H1 (cell line): ENCODE data around the gene ARHGEF2. TPM values are rescaled to one million over a fixed set of nuclear protein-coding genes. Genes with fewer than 3 reads are reported as not detected.

Experiments used
- CTCF ChIA-PET: fragments of 300-600 bp; sonication (Branson Sonifier 250); formaldehyde crosslinking; loops from one replicate; lab custom pipeline; 2021; ENCODE audit not compliant: partially characterized antibody; lab: Charles Lee
- POLR2A ChIA-PET: fragments of 300-600 bp; sonication (Branson Sonifier 250); formaldehyde crosslinking; loops from one replicate; lab custom pipeline; 2021; ENCODE audit warnings: inconsistent platforms; ENCODE audit not compliant: partially characterized antibody; lab: Charles Lee
- DNase-seq, 2 experiments: peaks; one replicate each; pipeline versions ENCODE4 v3.0.0 to v3.0.0-alpha.2; 2010 to 2022; ENCODE audit warnings: low spot score in 2 of 2, low read depth in 1 of 2, mixed read lengths in 1 of 2
- FAIRE-seq: peaks from 2 replicates; lab custom pipeline; 2011; peaks lifted over from hg19 to GRCh38; lab: Jason Lieb, UNC
- H2AFZ ChIP-seq: 2 replicates; pipeline ENCODE4 v1.8.1; 2012; ENCODE audit warnings: low read length, inconsistent platforms
- H2AK5ac ChIP-seq: 2 replicates; pipeline ENCODE4 v1.6.1; 2013; ENCODE audit warnings: low read depth, low read length
- H2BK120ac ChIP-seq: replicated peaks from 2 replicates; pipeline ENCODE3; 2013; ENCODE audit warnings: low read depth, low read length, inconsistent platforms
- H2BK12ac ChIP-seq: 2 replicates; pipeline ENCODE4 v1.6.1; 2013; ENCODE audit warnings: low read depth, low read length
- H2BK15ac ChIP-seq: 2 replicates; pipeline ENCODE4 v1.6.1; 2013; ENCODE audit warnings: low read length
- H2BK20ac ChIP-seq: 2 replicates; pipeline ENCODE4 v1.6.1; 2013; ENCODE audit warnings: low read length
- H2BK5ac ChIP-seq: 2 replicates; pipeline ENCODE4 v1.6.1; 2013; ENCODE audit warnings: low read depth, low read length
- H3K14ac ChIP-seq: 2 replicates; pipeline ENCODE4 v1.6.1; 2013; ENCODE audit warnings: inconsistent platforms; ENCODE audit not compliant: insufficient read length
- H3K18ac ChIP-seq: 2 replicates; pipeline ENCODE4 v1.6.1; 2013; ENCODE audit warnings: low read length; ENCODE audit errors: extremely low read depth
- H3K23ac ChIP-seq: 2 replicates; pipeline ENCODE4 v1.6.1; 2013; ENCODE audit warnings: inconsistent platforms; ENCODE audit not compliant: insufficient read length
- H3K23me2 ChIP-seq: 2 replicates; pipeline ENCODE4 v1.6.1; 2013; ENCODE audit warnings: low read depth, low read length
- H3K27ac ChIP-seq: 2 replicates; pipeline ENCODE4 v1.6.1; 2011; ENCODE audit warnings: low read depth, low read length, inconsistent platforms
- H3K27me3 ChIP-seq, 4 experiments: replicated peaks in 1 of 4; 1 replicate in 1 of 4; 2 replicates in 3 of 4; pipeline versions ENCODE4 v1.6.1 to v1.8.1; 2011 to 2013; ENCODE audit warnings: low read length in 3 of 4, mild to moderate bottlenecking in 3 of 4, inconsistent platforms in 2 of 4, mixed read lengths in 2 of 4, moderate library complexity in 1 of 4; ENCODE audit not compliant: control insufficient read depth in 3 of 4, insufficient read depth in 3 of 4; ENCODE audit errors: extremely low read depth in 1 of 4
- H3K36me3 ChIP-seq, 4 experiments: 2 replicates each; pipeline versions ENCODE4 v1.6.1 to v1.8.1; 2011 to 2013; ENCODE audit warnings: mild to moderate bottlenecking in 4 of 4, low read length in 3 of 4, moderate library complexity in 2 of 4, control low read depth in 1 of 4, inconsistent platforms in 1 of 4; ENCODE audit not compliant: insufficient read depth in 4 of 4, control insufficient read depth in 2 of 4
- H3K4ac ChIP-seq: replicated peaks from 2 replicates; pipeline ENCODE3; 2013; ENCODE audit warnings: low read length, low read depth, mixed read lengths, inconsistent platforms; ENCODE audit not compliant: insufficient read length
- H3K4me1 ChIP-seq, 4 experiments: replicated peaks in 1 of 4; 1 replicate in 1 of 4; 2 replicates in 3 of 4; pipeline versions ENCODE4 v1.6.1 to v1.8.1; 2011 to 2013; ENCODE audit warnings: low read length in 3 of 4, inconsistent platforms in 2 of 4, mixed read lengths in 1 of 4; ENCODE audit not compliant: insufficient read depth in 4 of 4, control insufficient read depth in 3 of 4
- H3K4me2 ChIP-seq, 2 experiments: 2 replicates each; pipeline versions ENCODE4 v1.6.1 to v1.8.1; 2011 to 2013; ENCODE audit warnings: low read depth in 2 of 2, low read length in 2 of 2, control low read depth in 1 of 2, inconsistent platforms in 1 of 2, mild to moderate bottlenecking in 1 of 2; ENCODE audit not compliant: insufficient read depth in 1 of 2
- H3K4me3 ChIP-seq, 4 experiments: fragments of 200-600, 300-600 bp in 1 of 4; sonication (generic), shearing (Covaris generic), sonication (Bioruptor Twin) in 1 of 4; 2 replicates each; pipeline versions ENCODE4 v1.5.1 to v1.8.1; 2011 to 2016; ENCODE audit warnings: low read length in 4 of 4, low read depth in 3 of 4, control low read depth in 2 of 4, inconsistent platforms in 2 of 4, mild to moderate bottlenecking in 2 of 4, mixed read lengths in 1 of 4, moderate library complexity in 1 of 4; ENCODE audit not compliant: insufficient read depth in 2 of 4; ENCODE audit errors: extremely low read depth in 1 of 4
- H3K56ac ChIP-seq: replicated peaks from 2 replicates; pipeline ENCODE3; 2013; ENCODE audit warnings: low read depth, mild to moderate bottlenecking, mixed read lengths, low read length, inconsistent platforms; ENCODE audit not compliant: insufficient read length
- H3K79me1 ChIP-seq: 2 replicates; pipeline ENCODE4 v1.6.1; 2013; ENCODE audit warnings: low read depth, low read length, control low read depth
- H3K79me2 ChIP-seq, 2 experiments: 2 replicates each; pipeline versions ENCODE4 v1.6.1 to v1.8.1; 2012 to 2013; ENCODE audit warnings: low read length in 2 of 2, mild to moderate bottlenecking in 2 of 2, inconsistent platforms in 1 of 2; ENCODE audit not compliant: insufficient read depth in 2 of 2, control insufficient read depth in 1 of 2
- H3K9ac ChIP-seq, 4 experiments: replicated peaks in 1 of 4; 1 replicate in 1 of 4; 2 replicates in 3 of 4; pipeline versions ENCODE4 v1.6.1 to v1.8.1; 2011 to 2013; ENCODE audit warnings: low read depth in 3 of 4, low read length in 3 of 4, control low read depth in 2 of 4, mild to moderate bottlenecking in 2 of 4, moderate library complexity in 2 of 4, inconsistent platforms in 1 of 4; ENCODE audit errors: extremely low read depth in 1 of 4
- H3K9me3 ChIP-seq, 2 experiments: 2 replicates each; pipeline versions ENCODE4 v1.6.1 to v1.8.1; 2012 to 2013; ENCODE audit warnings: mild to moderate bottlenecking in 2 of 2, moderate library complexity in 2 of 2, control low read depth in 1 of 2, inconsistent platforms in 1 of 2, low read depth in 1 of 2, low read length in 1 of 2, mixed read lengths in 1 of 2; ENCODE audit not compliant: insufficient read depth in 2 of 2
- H4K20me1 ChIP-seq, 2 experiments: replicated peaks in 1 of 2; 2 replicates each; pipeline versions ENCODE3 to v1.8.1; 2011 to 2013; ENCODE audit warnings: inconsistent platforms in 2 of 2, low read length in 2 of 2, mild to moderate bottlenecking in 1 of 2; ENCODE audit not compliant: insufficient read depth in 2 of 2, control insufficient read depth in 1 of 2
- H4K5ac ChIP-seq: 2 replicates; pipeline ENCODE4 v1.6.1; 2013; ENCODE audit warnings: low read length, low read depth, mixed read lengths, inconsistent platforms; ENCODE audit not compliant: insufficient read length
- H4K8ac ChIP-seq: 2 replicates; pipeline ENCODE4 v1.8.0; 2013; ENCODE audit warnings: mild to moderate bottlenecking, moderate library complexity, low read length, inconsistent platforms; ENCODE audit not compliant: insufficient read depth; ENCODE audit errors: extremely low read depth
- H4K91ac ChIP-seq: replicated peaks from 2 replicates; pipeline ENCODE3; 2013; ENCODE audit warnings: low read length, mixed read lengths, inconsistent platforms; ENCODE audit not compliant: insufficient read length
- RBBP5 ChIP-seq: IDR thresholded peaks from 2 replicates; pipeline ENCODE4 v1.7.1; 2012; ENCODE audit warnings: low read depth, mild to moderate bottlenecking, inconsistent platforms, low read length, moderate library complexity, borderline replicate concordance
- TCF12 ChIP-seq: IDR thresholded peaks from 2 replicates; pipeline ENCODE4 v1.6.1; 2011; ENCODE audit warnings: low read depth, mild to moderate bottlenecking, low read length
- WGBS, 2 experiments: shearing (Covaris generic) in 1 of 2; methylation state at CpG; one replicate each; pipeline versions ENCODE4 v1.1.6 to v1.1.7; 2013 to 2015; ENCODE audit warnings: low lambda C conversion rate in 2 of 2, mixed read lengths in 2 of 2, inconsistent platforms in 1 of 2, low coverage in 1 of 2, missing lambda C conversion rate in 1 of 2; ENCODE audit not compliant: insufficient replicate concordance in 2 of 2, insufficient coverage in 1 of 2, insufficient read length in 1 of 2; ENCODE audit errors: extremely low coverage in 1 of 2, missing lambda C conversion rate in 1 of 2; 5-methylcytosine and 5-hydroxymethylcytosine counted together
- polyA plus RNA-seq, 7 experiments: library from polyadenylated mRNA; depleted of rRNA in 3 of 7; stranded (reverse) in 5 of 7; unstranded in 2 of 7; fragments of >200 nt in 5 of 7; fragments of 200-250 nt in 2 of 7; gene quantifications; 1 replicate in 5 of 7; 2 replicates in 1 of 7; 4 replicates in 1 of 7; pipeline versions ENCODE4 v1.2.1 to v1.2.3, GENCODE V29; 2011 to 2013; ENCODE audit warnings: missing spikeins in 2 of 7, mixed read lengths in 2 of 7
- total RNA-seq: library from RNA; stranded (reverse); fragmentation: NEBNext Ultra II Directional; extraction: Animal tissue kit (Norgen Biotek cat#: 25700); gene quantifications from 2 replicates; pipeline ENCODE4 v1.2.1, GENCODE V29; 2021
- TF ChIP-seq, protein P1 (sequence below): IDR thresholded peaks from 2 replicates; pipeline ENCODE4 v1.6.1; 2011; ENCODE audit warnings: low read depth, mild to moderate bottlenecking, low read length; ENCODE audit not compliant: insufficient read depth
- TF ChIP-seq, protein P2 (sequence below), 3 experiments: IDR thresholded peaks; 1 replicate in 2 of 3; 2 replicates in 1 of 3; pipeline versions ENCODE4 v1.5.1 to v1.6.1; 2011; ENCODE audit warnings: low read length in 3 of 3, mild to moderate bottlenecking in 3 of 3, inconsistent platforms in 2 of 3, low read depth in 1 of 3, moderate library complexity in 1 of 3; ENCODE audit not compliant: insufficient read depth in 1 of 3; ENCODE audit errors: control extremely low read depth in 1 of 3

Gene ARHGEF2
- total and polyA plus RNA-seq, 2 of the 8 experiments (the other 6 are each of a cell fraction or from before 2014, with no cell fraction given): 42.7 to 80.5 TPM

DNA sequence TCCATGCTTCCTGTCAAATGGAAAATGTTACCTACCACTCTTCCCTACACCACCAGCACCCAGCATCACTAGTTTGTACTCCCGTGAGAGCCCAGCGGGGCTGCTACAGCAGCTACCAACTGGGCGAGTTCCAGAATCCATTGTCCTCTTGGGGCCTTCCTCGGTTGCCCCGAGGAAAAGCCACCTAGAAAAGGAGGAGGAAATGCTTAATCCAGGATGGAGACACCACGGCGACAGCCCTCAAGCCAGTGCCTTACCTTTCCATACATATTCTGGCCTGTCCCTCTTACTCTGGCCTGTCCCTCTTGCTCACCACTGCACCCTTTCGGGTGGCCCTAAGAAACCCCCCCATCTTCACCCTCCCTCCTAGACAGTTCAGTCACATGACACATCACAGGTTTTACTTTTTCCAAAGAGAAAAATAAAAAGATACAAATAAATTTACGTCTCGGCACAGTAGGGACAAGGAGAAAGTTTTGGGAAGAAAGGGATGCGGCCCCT is 67.7 kb downstream of the ARHGEF2 start:
- H3K27me3 ChIP-seq: no peaks in the 10 kb centered on the region
- peaks cover 15 to 63% (median 31%) of the 10 kb centered on the region in 4 experiments for H3K36me3 ChIP-seq
- H2AK5ac ChIP-seq: no peak overlapping the region
- H3K4me3 ChIP-seq: peak overlapping the region; percentile 68 to 87 (median 74)
- no peak overlapping the region for H2BK15ac ChIP-seq
- WGBS, 2 experiments: 20% methylated on average over 9 of the region's 11 CpGs; no CpG with 5 or more reads in 1 of the 2 experiments
- H3K14ac ChIP-seq: no peak overlapping the region
- H3K9ac ChIP-seq: peak overlapping the region in 2 of 4 experiments; percentile 16 to 22; a peak in 6 of 7 replicates
- H2BK12ac ChIP-seq: no peak overlapping the region
- FAIRE-seq: no peak
- H3K56ac ChIP-seq: no peak overlapping the region
- H3K18ac ChIP-seq: no peak overlapping the region; the same call in 1 of the 2 replicates
- H3K4me2 ChIP-seq: peak overlapping the region; percentile 70 to 96
- H4K91ac ChIP-seq: no peak overlapping the region
- peak in 1 of 2 experiments; percentile 55 for DNase-seq
- H2BK5ac ChIP-seq: no peak overlapping the region
- no peak overlapping the region for H2AFZ ChIP-seq
- H3K23me2 ChIP-seq: peaks cover 3% of the 10 kb centered on the region; the same call in 1 of the 2 replicates
- no peak overlapping the region for H2BK20ac ChIP-seq
- no peak overlapping the region for H3K23ac ChIP-seq
- no peaks in the 10 kb centered on the region; the same call in 1 of the 2 replicates for H3K79me1 ChIP-seq
- H3K79me2 ChIP-seq: peaks cover 0 to 11% of the 10 kb centered on the region in 2 experiments; a peak in 1 of 4 replicates
- H3K9me3 ChIP-seq: no peaks in the 10 kb centered on the region
- H3K27ac ChIP-seq: no peak overlapping the region
- POLR2A ChIA-PET: interaction anchor here (0.7 to 1.9 kb wide), 8 partner anchors 12 to 136 kb away, joined by 3 to 5 read pairs (median 3); partner anchors contain the start of genes KHDC4 and SYT11
- CTCF ChIA-PET: interaction anchor here (1.1 kb wide), 1 partner anchor 57 kb away, joined by 3 read pairs; no protein-coding TSS in a partner anchor
- H4K5ac ChIP-seq: no peak overlapping the region
- peaks cover 0 to 3% (median 1%) of the 10 kb centered on the region in 4 experiments; a peak in 2 of 7 replicates for H3K4me1 ChIP-seq
- peaks cover 0 to 2% of the 10 kb centered on the region in 2 experiments for H4K20me1 ChIP-seq
- no peak overlapping the region for H4K8ac ChIP-seq
- H2BK120ac ChIP-seq: no peak overlapping the region
- TF ChIP-seq, protein P1, sequence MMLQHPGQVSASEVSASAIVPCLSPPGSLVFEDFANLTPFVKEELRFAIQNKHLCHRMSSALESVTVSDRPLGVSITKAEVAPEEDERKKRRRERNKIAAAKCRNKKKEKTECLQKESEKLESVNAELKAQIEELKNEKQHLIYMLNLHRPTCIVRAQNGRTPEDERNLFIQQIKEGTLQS: no peak
- TF ChIP-seq TCF12 (no peak), RBBP5 (peak; percentile 38; the same call in 1 of the 2 replicates)
- TF ChIP-seq, protein P2, sequence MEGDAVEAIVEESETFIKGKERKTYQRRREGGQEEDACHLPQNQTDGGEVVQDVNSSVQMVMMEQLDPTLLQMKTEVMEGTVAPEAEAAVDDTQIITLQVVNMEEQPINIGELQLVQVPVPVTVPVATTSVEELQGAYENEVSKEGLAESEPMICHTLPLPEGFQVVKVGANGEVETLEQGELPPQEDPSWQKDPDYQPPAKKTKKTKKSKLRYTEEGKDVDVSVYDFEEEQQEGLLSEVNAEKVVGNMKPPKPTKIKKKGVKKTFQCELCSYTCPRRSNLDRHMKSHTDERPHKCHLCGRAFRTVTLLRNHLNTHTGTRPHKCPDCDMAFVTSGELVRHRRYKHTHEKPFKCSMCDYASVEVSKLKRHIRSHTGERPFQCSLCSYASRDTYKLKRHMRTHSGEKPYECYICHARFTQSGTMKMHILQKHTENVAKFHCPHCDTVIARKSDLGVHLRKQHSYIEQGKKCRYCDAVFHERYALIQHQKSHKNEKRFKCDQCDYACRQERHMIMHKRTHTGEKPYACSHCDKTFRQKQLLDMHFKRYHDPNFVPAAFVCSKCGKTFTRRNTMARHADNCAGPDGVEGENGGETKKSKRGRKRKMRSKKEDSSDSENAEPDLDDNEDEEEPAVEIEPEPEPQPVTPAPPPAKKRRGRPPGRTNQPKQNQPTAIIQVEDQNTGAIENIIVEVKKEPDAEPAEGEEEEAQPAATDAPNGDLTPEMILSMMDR (IDR thresholded peaks at IDR 0.05; ENCODE audit: control extremely low read depth in 1 of 3, insufficient read depth in 1 of 3, low read depth in 1 of 3, low read length in 3 of 3): peak in 1 of 3 experiments; percentile 7; a peak in 1 of 4 replicates
- no peak overlapping the region for H3K4ac ChIP-seq
